Epithelial cell of proximal tubule (primary cell): ENCODE data around the gene EHBP1. TPM values are rescaled to one million over a fixed set of nuclear protein-coding genes. Genes with fewer than 3 reads are reported as not detected.
A peak's percentile ranks its signal among the peaks of the same experiment; 100 is the strongest.

ENCODE experiments used
- DNase-seq: peaks from one replicate; pipeline ENCODE4 v3.0.0-alpha.2; 2011; ENCODE audit warnings: low read depth
- H3K4me3 ChIP-seq: 2 replicates; pipeline ENCODE4 v1.5.1; 2011; ENCODE audit warnings: low read depth, mild to moderate bottlenecking, low read length
- total RNA-seq: library from RNA; depleted of rRNA; stranded (reverse); fragments of >200 nt; gene quantifications from 2 replicates; pipeline ENCODE4 v1.2.3, GENCODE V29; 2015
- TF ChIP-seq, protein P1 (sequence below): conservative IDR thresholded peaks from 2 replicates; pipeline ENCODE4 v1.5.1; 2012; ENCODE audit warnings: low read depth, mild to moderate bottlenecking, low read length

The EHBP1 gene
- total RNA-seq, 1 donor from 2014 or later, result 18.1 TPM

DNA sequence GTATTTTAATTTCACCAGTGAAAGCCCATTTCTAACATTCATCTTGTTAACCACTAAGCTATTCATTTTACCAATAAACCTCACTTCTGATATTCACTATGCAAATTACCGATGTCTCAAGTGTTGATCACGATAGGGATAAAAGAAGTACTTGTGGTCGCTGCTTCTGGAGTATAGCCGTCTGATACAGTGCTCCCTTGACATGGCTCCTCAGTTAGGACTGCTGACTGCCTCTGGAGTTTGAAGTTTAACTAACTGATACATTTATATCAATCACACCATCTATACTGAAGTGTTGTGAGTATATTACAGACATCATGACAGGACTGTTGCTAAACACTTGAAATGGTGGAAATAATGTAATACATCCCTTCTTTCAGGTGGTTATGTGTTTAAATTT, 95.6 kb downstream of the EHBP1 start:
- no peak overlapping the region for H3K4me3 ChIP-seq
- TF ChIP-seq, protein P1, sequence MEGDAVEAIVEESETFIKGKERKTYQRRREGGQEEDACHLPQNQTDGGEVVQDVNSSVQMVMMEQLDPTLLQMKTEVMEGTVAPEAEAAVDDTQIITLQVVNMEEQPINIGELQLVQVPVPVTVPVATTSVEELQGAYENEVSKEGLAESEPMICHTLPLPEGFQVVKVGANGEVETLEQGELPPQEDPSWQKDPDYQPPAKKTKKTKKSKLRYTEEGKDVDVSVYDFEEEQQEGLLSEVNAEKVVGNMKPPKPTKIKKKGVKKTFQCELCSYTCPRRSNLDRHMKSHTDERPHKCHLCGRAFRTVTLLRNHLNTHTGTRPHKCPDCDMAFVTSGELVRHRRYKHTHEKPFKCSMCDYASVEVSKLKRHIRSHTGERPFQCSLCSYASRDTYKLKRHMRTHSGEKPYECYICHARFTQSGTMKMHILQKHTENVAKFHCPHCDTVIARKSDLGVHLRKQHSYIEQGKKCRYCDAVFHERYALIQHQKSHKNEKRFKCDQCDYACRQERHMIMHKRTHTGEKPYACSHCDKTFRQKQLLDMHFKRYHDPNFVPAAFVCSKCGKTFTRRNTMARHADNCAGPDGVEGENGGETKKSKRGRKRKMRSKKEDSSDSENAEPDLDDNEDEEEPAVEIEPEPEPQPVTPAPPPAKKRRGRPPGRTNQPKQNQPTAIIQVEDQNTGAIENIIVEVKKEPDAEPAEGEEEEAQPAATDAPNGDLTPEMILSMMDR, result no peak
- DNase-seq, result no peak

DNA sequence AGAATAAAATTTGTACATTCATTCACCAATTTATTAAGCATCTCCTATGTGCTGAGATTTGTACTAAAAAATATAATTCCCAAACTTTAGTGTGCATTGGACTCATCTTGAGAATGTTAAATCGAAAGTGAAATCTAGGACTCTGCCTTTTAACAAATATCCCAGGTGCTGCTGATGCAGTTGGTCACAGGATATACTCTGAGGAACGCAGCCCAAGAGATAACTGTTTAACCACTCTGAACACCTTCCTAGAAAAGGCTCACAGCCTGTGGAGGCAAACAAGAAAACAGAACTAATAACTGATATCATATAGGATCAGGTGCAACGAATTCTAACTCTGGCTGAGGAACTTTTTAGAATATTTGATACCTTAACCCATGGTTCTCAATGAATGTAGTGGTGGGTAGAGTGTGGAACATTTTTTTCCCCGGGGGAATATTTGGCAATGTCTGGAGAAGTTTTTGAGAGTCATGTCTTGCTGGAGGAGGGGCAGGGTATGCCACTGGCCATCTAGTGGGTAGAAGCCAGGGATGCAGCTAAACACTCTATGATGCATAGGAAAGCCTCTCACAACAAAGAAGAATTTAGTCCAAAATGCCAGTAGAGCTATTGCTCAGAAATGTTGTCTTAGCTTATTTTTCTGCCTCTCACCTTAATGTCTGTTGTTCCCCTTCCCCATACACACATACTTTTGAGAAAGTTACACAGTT, 96.5 kb downstream of the EHBP1 start:
- TF ChIP-seq, protein P1, result peak; percentile 50
- H3K4me3 ChIP-seq, result no peak overlapping the region
- no peak for DNase-seq

DNA sequence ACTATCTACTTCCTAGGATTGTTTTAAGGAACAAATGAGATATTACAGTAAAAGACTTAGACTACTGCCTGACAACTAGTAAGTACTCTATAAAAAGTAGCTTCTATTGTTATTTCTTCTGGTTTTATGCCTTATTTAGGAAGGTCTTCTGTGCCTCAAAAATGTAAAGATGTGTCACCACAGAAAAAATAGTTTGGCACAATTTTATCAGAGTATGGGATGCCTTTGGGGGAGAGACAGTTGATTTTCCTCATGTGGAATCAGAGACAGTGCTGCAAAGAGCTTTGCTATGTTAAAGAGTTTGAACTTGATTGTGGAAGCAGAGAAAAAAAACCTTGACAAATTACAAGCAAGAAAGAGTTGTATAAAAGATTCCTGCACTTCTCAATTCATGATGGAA, 98.4 kb downstream of the EHBP1 start:
- no peak for DNase-seq
- H3K4me3 ChIP-seq, result no peak overlapping the region
- TF ChIP-seq, protein P1, result no peak

DNA sequence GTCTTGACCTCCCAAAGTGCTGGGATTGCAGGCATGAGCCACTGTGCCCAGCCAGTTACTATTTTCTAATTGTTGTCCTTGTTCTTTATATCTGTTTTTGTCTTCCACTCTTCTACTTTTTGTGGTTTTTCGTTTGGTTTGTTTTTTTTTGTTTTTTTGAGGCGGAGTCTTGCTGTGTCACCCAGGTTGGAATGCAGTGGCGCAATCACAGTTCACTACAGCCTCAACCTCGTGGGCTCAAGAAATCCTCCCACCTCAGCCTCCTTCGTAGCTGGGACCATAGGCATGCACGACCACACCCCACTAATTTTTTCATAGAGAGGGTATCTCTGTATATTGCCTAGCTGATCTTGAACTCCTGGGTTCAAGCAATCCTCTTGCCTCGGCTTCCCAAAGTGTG, 100.7 kb downstream of the EHBP1 start:
- no peak for DNase-seq
- no peak overlapping the region for H3K4me3 ChIP-seq
- TF ChIP-seq, protein P1, result no peak

DNA sequence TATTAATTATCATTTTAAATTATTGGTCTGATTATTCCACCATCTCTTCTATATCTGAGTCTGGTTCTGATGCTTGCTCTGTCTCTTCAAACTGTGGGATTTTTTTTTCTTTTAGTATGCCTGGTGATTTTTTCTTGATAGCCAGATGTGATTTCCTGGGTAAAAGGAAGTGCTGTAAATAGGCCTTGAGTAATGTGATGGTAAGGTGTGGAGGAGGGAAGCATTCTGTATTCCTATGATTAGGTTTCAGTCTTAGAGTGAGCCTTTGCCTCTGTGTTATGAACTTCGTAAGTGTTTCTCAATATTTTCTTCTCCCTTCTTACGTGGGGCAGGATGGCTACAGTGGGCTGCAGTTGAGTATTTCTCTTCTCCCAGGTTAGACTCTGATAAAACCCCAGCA, 103.0 kb downstream of the EHBP1 start:
- no peak overlapping the region for H3K4me3 ChIP-seq
- DNase-seq, result no peak
- TF ChIP-seq, protein P1, result no peak

DNA sequence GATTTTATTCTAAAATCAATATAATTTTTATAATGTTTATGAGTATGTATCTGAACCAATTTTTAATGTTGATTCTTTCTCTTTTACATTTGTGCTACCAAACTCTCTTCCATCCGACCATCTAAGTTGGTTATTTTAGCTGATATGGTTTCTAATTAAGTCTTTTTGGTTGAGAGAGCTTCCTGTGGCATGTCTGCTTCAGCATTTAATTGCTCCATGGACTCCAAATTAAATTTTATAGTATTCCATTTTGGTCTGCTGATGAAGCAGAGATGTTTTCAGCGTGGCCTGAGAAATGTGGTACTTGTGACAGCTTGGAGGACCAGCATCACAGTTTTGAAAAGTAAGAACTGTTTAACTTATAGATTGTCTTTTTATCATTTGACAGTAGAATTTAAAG, 105.6 kb downstream of the EHBP1 start:
- no peak for DNase-seq
- no peak overlapping the region for H3K4me3 ChIP-seq
- TF ChIP-seq, protein P1, result no peak

DNA sequence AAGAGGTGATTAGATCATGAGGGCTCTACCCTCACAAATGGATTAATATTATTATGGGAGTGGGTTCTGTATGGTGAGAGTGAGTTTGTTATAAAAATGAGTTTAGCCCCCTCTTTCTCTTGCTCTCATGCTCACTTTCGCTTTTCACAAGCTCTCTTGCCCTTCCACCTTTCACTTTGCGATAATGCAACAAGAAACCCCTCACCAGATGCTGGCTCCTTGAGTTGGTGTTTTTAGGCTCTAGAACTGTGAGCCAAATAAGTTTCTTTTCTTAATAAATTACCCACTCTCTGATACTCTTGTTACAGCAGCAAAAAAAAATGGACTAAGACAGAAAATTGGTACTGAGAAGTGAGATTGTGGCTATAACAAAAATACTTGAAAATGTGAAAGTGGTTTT, 106.5 kb downstream of the EHBP1 start:
- DNase-seq, result no peak
- H3K4me3 ChIP-seq, result no peak overlapping the region
- TF ChIP-seq, protein P1, result no peak
